HepG2 (cell line): ENCODE measurements around the gene NOX3. TPM values are rescaled to one million over a fixed set of nuclear protein-coding genes. Genes with fewer than 3 reads are reported as not detected.

Experiments
- AKAP8 ChIP-seq: sonication (generic); formaldehyde crosslinking; IDR thresholded peaks from 2 replicates; pipeline ENCODE4 v1.5.1; 2020; ENCODE audit warnings: mild to moderate bottlenecking, missing genetic modification reagents
- ELF3 ChIP-seq: IDR thresholded peaks from 2 replicates; pipeline ENCODE4 v1.6.1; 2016; ENCODE audit warnings: missing genetic modification reagents, missing compliant biosample characterization
- FOSL2 ChIP-seq: sonication (generic); formaldehyde crosslinking; IDR thresholded peaks from 2 replicates; pipeline ENCODE4 v1.4.0; 2020; ENCODE audit warnings: missing genetic modification reagents
- FOXC1 ChIP-seq: sonication (generic); formaldehyde crosslinking; IDR thresholded peaks from 2 replicates; pipeline ENCODE4 v1.8.0; 2022; ENCODE audit warnings: mild to moderate bottlenecking, missing genetic modification reagents, borderline replicate concordance
- FOXK1 ChIP-seq: sonication (generic); formaldehyde crosslinking; IDR thresholded peaks from 2 replicates; pipeline ENCODE4 v1.4.0; 2020; ENCODE audit warnings: low read depth, missing genetic modification reagents, borderline replicate concordance
- GFI1 ChIP-seq: sonication (generic); formaldehyde crosslinking; IDR thresholded peaks from 2 replicates; pipeline ENCODE4 v1.5.0; 2020; ENCODE audit warnings: missing genetic modification reagents, mild to moderate bottlenecking, borderline replicate concordance
- HMG20A ChIP-seq: IDR thresholded peaks from 2 replicates; pipeline ENCODE4 v1.6.1; 2016; ENCODE audit warnings: borderline replicate concordance
- HNF4G ChIP-seq, 2 experiments: sonication (generic) in 1 of 2; formaldehyde crosslinking in 1 of 2; IDR thresholded peaks; 2 replicates each; pipeline versions ENCODE4 v1.4.0 to v1.6.1; 2011 to 2020; ENCODE audit warnings: borderline replicate concordance in 2 of 2, low read depth in 2 of 2, mild to moderate bottlenecking in 2 of 2, low read length in 1 of 2, missing genetic modification reagents in 1 of 2, moderate library complexity in 1 of 2
- IRF2 ChIP-seq: IDR thresholded peaks from 2 replicates; pipeline ENCODE4 v1.6.1; 2018; ENCODE audit warnings: missing genetic modification reagents, missing compliant biosample characterization
- JUNB ChIP-seq: sonication (generic); formaldehyde crosslinking; IDR thresholded peaks from 2 replicates; pipeline ENCODE4 v1.8.0; 2022; ENCODE audit warnings: missing genetic modification reagents, mild to moderate bottlenecking, borderline replicate concordance
- MBD4 ChIP-seq: IDR thresholded peaks from 2 replicates; pipeline ENCODE4 v1.6.1; 2012; ENCODE audit warnings: low read length, inconsistent platforms, borderline replicate concordance
- MIXL1 ChIP-seq: IDR thresholded peaks from 2 replicates; pipeline ENCODE4 v1.6.1; 2016
- MTA1 ChIP-seq: sonication (generic); formaldehyde crosslinking; IDR thresholded peaks from 2 replicates; pipeline ENCODE4 v1.4.0; 2020; ENCODE audit warnings: missing genetic modification reagents, mild to moderate bottlenecking, borderline replicate concordance
- NCOA5 ChIP-seq: sonication (generic); formaldehyde crosslinking; IDR thresholded peaks from 2 replicates; pipeline ENCODE4 v1.4.0; 2020; ENCODE audit warnings: missing genetic modification reagents
- NFE2 ChIP-seq: sonication (generic); formaldehyde crosslinking; IDR thresholded peaks from 2 replicates; pipeline ENCODE4 v1.4.0; 2020; ENCODE audit warnings: missing genetic modification reagents
- PHF5A ChIP-seq: IDR thresholded peaks from one replicate; pipeline ENCODE4 v1.6.1; 2018; ENCODE audit warnings: low read depth, missing genetic modification reagents; ENCODE audit not compliant: unreplicated experiment
- RARA ChIP-seq: IDR thresholded peaks from 2 replicates; pipeline ENCODE4 v1.6.1; 2016; ENCODE audit warnings: missing genetic modification reagents, missing compliant biosample characterization
- RCOR2 ChIP-seq: IDR thresholded peaks from 2 replicates; pipeline ENCODE4 v1.6.1; 2016; ENCODE audit warnings: missing biosample characterization, missing genetic modification reagents
- REXO4 ChIP-seq: sonication (generic); formaldehyde crosslinking; IDR thresholded peaks from 2 replicates; pipeline ENCODE4 v1.8.0; 2022; ENCODE audit warnings: missing genetic modification reagents, mild to moderate bottlenecking, borderline replicate concordance
- SMAD3 ChIP-seq: sonication (generic); formaldehyde crosslinking; IDR thresholded peaks from 2 replicates; pipeline ENCODE4 v1.4.0; 2020; ENCODE audit warnings: missing genetic modification reagents
- SMARCC2 ChIP-seq: fragments of 450-650 bp; IDR thresholded peaks from 2 replicates; pipeline ENCODE4 v1.6.1; 2017; ENCODE audit warnings: antibody characterized with exemption, mild to moderate bottlenecking
- ZBTB20 ChIP-seq: sonication (generic); formaldehyde crosslinking; IDR thresholded peaks from 2 replicates; pipeline ENCODE4 v1.8.1; 2023; ENCODE audit warnings: missing genetic modification reagents, low read depth, mild to moderate bottlenecking, borderline replicate concordance
- ZBTB38 ChIP-seq: sonication (generic); formaldehyde crosslinking; IDR thresholded peaks from 2 replicates; pipeline ENCODE4 v1.5.1; 2020; ENCODE audit warnings: mild to moderate bottlenecking, missing genetic modification reagents
- ZIK1 ChIP-seq: sonication (generic); formaldehyde crosslinking; IDR thresholded peaks from 2 replicates; pipeline ENCODE4 v1.5.0; 2020; ENCODE audit warnings: mild to moderate bottlenecking, low read depth, missing genetic modification reagents, borderline replicate concordance
- ZNF10 ChIP-seq: sonication (generic); formaldehyde crosslinking; IDR thresholded peaks from 2 replicates; pipeline ENCODE4 v1.4.0; 2020; ENCODE audit warnings: mild to moderate bottlenecking, low read depth, missing genetic modification reagents, borderline replicate concordance
- ZNF124 ChIP-seq: sonication (generic); formaldehyde crosslinking; IDR thresholded peaks from 2 replicates; pipeline ENCODE4 v1.4.0; 2020; ENCODE audit warnings: missing genetic modification reagents
- ZNF354B ChIP-seq: sonication (generic); formaldehyde crosslinking; IDR thresholded peaks from 2 replicates; pipeline ENCODE4 v1.8.0; 2022; ENCODE audit warnings: mild to moderate bottlenecking, missing genetic modification reagents
- ZNF430 ChIP-seq: sonication (generic); formaldehyde crosslinking; IDR thresholded peaks from 2 replicates; pipeline ENCODE4 v1.9.0; 2021; ENCODE audit warnings: mild to moderate bottlenecking, missing genetic modification reagents
- ZNF567 ChIP-seq: sonication (generic); formaldehyde crosslinking; IDR thresholded peaks from 2 replicates; pipeline ENCODE4 v1.8.1; 2023; ENCODE audit warnings: mild to moderate bottlenecking, missing genetic modification reagents, borderline replicate concordance
- ZNF569 ChIP-seq: sonication (generic); formaldehyde crosslinking; IDR thresholded peaks from 2 replicates; pipeline ENCODE4 v1.5.0; 2020; ENCODE audit warnings: mild to moderate bottlenecking, missing genetic modification reagents, moderate library complexity, borderline replicate concordance
- ZNF772 ChIP-seq: sonication (generic); formaldehyde crosslinking; IDR thresholded peaks from 2 replicates; pipeline ENCODE4 v1.5.0; 2020; ENCODE audit warnings: mild to moderate bottlenecking, missing genetic modification reagents
- ZNF775 ChIP-seq: sonication (generic); formaldehyde crosslinking; IDR thresholded peaks from 2 replicates; pipeline ENCODE4 v1.4.0; 2020; ENCODE audit warnings: missing genetic modification reagents, mild to moderate bottlenecking, moderate library complexity, borderline replicate concordance
- ZNF879 ChIP-seq: sonication (generic); formaldehyde crosslinking; IDR thresholded peaks from 2 replicates; pipeline ENCODE4 v1.8.1; 2023; ENCODE audit warnings: missing genetic modification reagents
- polyA plus RNA-seq, 8 experiments: library from polyadenylated mRNA; depleted of rRNA in 3 of 8; stranded (reverse) in 7 of 8; unstranded in 1 of 8; fragments of >200 nt; fragmentation: Illumina TruSeq in 4 of 8; extraction: Trizol in 4 of 8; gene quantifications; 2 replicates each; pipeline versions ENCODE4 v1.2.1 to v1.2.3, GENCODE V29; 2011 to 2016; ENCODE audit warnings: low read depth in 4 of 8, missing spikeins in 1 of 8, mixed read lengths in 1 of 8; ENCODE audit not compliant: insufficient read depth in 1 of 8
- total RNA-seq, 5 experiments: library from RNA; depleted of rRNA; stranded (reverse); fragments of >200 nt; fragmentation: Illumina TruSeq; extraction: Trizol; gene quantifications; 2 replicates each; pipeline ENCODE4 v1.2.3, GENCODE V29; 2016; ENCODE audit warnings: low read depth in 1 of 5
- TF ChIP-seq, protein P1 (sequence below): IDR thresholded peaks from 2 replicates; pipeline ENCODE4 v1.6.1; 2016; ENCODE audit warnings: low read depth

Gene NOX3
- total and polyA plus RNA-seq, 2 of the 13 experiments (the other 11 are each of a cell fraction or from before 2014, with no cell fraction given), result 0.09 to 0.18 TPM

DNA sequence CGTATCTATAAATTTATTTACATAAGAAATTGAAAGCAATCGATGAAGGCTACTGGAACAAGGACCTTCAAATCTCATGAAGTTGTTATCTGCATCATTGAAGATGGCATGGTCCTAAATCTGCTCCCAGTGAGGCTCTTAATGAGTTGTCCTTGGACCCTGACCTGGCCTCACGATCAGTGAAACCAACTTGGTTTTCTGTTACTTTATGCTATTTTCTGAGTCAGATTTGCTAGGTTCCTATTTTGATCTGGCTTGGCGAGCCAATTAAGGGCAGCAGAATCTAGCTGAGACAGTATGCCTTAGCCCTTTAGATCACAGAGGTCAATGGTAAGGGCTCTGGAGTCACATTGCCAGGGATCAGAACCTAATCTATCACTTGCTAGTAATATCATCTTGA lies 30.1 kb upstream of the NOX3 start (continued):
- no peak for TF ChIP-seq FOXC1 (CRISPR knock-in tag)
- TF ChIP-seq SMARCC2, result no peak
- no peak for TF ChIP-seq ZBTB20 (CRISPR knock-in tag)
- TF ChIP-seq RARA (CRISPR knock-in tag), result no peak
- TF ChIP-seq MTA1 (CRISPR knock-in tag), result no peak
- peak; percentile 29; the same call in 1 of the 2 replicates for TF ChIP-seq RCOR2
- TF ChIP-seq NFE2, result no peak
- TF ChIP-seq ELF3 (CRISPR knock-in tag), result peak; percentile 13; the same call in 1 of the 2 replicates
- no peak for TF ChIP-seq AKAP8 (CRISPR knock-in tag)
- 0 out of 2 replicates have a peak, but pooled peaks have one; percentile 44 for TF ChIP-seq GFI1 (CRISPR knock-in tag)
- TF ChIP-seq, protein P1, sequence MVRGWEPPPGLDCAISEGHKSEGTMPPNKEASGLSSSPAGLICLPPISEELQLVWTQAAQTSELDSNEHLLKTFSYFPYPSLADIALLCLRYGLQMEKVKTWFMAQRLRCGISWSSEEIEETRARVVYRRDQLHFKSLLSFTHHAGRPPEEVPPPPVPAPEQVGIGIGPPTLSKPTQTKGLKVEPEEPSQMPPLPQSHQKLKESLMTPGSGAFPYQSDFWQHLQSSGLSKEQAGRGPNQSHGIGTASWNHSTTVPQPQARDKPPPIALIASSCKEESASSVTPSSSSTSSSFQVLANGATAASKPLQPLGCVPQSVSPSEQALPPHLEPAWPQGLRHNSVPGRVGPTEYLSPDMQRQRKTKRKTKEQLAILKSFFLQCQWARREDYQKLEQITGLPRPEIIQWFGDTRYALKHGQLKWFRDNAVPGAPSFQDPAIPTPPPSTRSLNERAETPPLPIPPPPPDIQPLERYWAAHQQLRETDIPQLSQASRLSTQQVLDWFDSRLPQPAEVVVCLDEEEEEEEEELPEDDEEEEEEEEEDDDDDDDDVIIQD, result peak; percentile 71
- TF ChIP-seq ZNF879 (CRISPR knock-in tag), result no peak
- TF ChIP-seq PHF5A (CRISPR knock-in tag), result no peak
- TF ChIP-seq JUNB (CRISPR knock-in tag), result no peak
- 0 out of 2 replicates have a peak, but pooled peaks have one; percentile 18 for TF ChIP-seq ZNF124
- 0 out of 2 replicates have a peak, but pooled peaks have one; percentile 18 for TF ChIP-seq IRF2 (CRISPR knock-in tag)
- TF ChIP-seq ZNF775, result no peak
- TF ChIP-seq ZIK1 (CRISPR knock-in tag), result no peak
- peak; percentile 89; the same call in 1 of the 2 replicates for TF ChIP-seq ZNF569 (CRISPR knock-in tag)
- TF ChIP-seq HMG20A (CRISPR knock-in tag), result peak; percentile 6; the same call in 1 of the 2 replicates
- TF ChIP-seq MBD4, result no peak
- TF ChIP-seq ZNF354B, result no peak
- 0 out of 2 replicates have a peak, but pooled peaks have one; percentile 29 for TF ChIP-seq MIXL1 (CRISPR knock-in tag)
- no peak for TF ChIP-seq REXO4 (CRISPR knock-in tag)
- no peak for TF ChIP-seq ZNF772 (CRISPR knock-in tag)
- TF ChIP-seq ZNF430, result no peak
- TF ChIP-seq SMAD3 (CRISPR knock-in tag), result no peak
- TF ChIP-seq FOSL2 (CRISPR knock-in tag), result peak; percentile 25; the same call in 1 of the 2 replicates
- TF ChIP-seq ZBTB38 (CRISPR knock-in tag), result peak; percentile 64; the same call in 1 of the 2 replicates
- TF ChIP-seq ZNF567, result no peak
- TF ChIP-seq NCOA5 (CRISPR knock-in tag), result no peak
- TF ChIP-seq ZNF10 (CRISPR knock-in tag), result no peak
- no peak for TF ChIP-seq FOXK1 (CRISPR knock-in tag)
- peak; percentile 71; the same call in 1 of the 2 replicates for TF ChIP-seq HNF4G (IDR thresholded peaks at IDR 0.05; ENCODE audit: borderline replicate concordance, low read depth, low read length)
- no peak for TF ChIP-seq HNF4G (CRISPR knock-in tag; IDR thresholded peaks at IDR 0.05; ENCODE audit: borderline replicate concordance, low read depth)
